GM12878 (cell line): ENCODE data around the gene CNTN4.

Source experiments
- BCLAF1 ChIP-seq: fragments of 450-650 bp; IDR thresholded peaks from 2 replicates; pipeline ENCODE4 v1.6.1; 2017; ENCODE audit warnings: antibody characterized with exemption, mild to moderate bottlenecking, moderate library complexity
- BHLHE40 ChIP-seq, 2 experiments: fragments of 450-650 bp in 1 of 2; IDR thresholded peaks; 2 replicates each; pipeline ENCODE4 v1.6.1; 2011 to 2017; ENCODE audit warnings: low read depth in 2 of 2, borderline replicate concordance in 1 of 2, improper control_type of control experiment in 1 of 2, low read length in 1 of 2, mild to moderate bottlenecking in 1 of 2
- CEBPZ ChIP-seq: fragments of 150-350 bp; IDR thresholded peaks from 2 replicates; pipeline ENCODE4 v1.6.1; 2016; ENCODE audit warnings: low read depth, low read length
- CREM ChIP-seq: IDR thresholded peaks from 2 replicates; pipeline ENCODE4 v1.6.1; 2014; ENCODE audit warnings: antibody characterized with exemption, low read depth
- CTCF ChIP-seq, 3 experiments: IDR thresholded peaks in 2 of 3; conservative IDR thresholded peaks in 1 of 3; 2 replicates each; pipeline ENCODE4 v1.5.1; 2011; ENCODE audit warnings: low read depth in 3 of 3, low read length in 3 of 3, mild to moderate bottlenecking in 3 of 3, control low read depth in 2 of 3, moderate library complexity in 2 of 3, inconsistent platforms in 1 of 3, mixed read lengths in 1 of 3; ENCODE audit not compliant: control insufficient read depth in 2 of 3, insufficient read depth in 1 of 3; ENCODE audit errors: extremely low read depth in 1 of 3
- HCFC1 ChIP-seq: fragments of 150-350 bp; IDR thresholded peaks from 2 replicates; pipeline ENCODE4 v1.6.1; 2014; ENCODE audit warnings: low read length
- HDGF ChIP-seq: fragments of 450-650 bp; IDR thresholded peaks from 2 replicates; pipeline ENCODE4 v1.6.1; 2016; ENCODE audit warnings: antibody characterized with exemption
- MXI1 ChIP-seq: fragments of 150-350 bp; IDR thresholded peaks from 2 replicates; pipeline ENCODE4 v1.6.1; 2011; ENCODE audit warnings: low read depth, mild to moderate bottlenecking, inconsistent platforms, low read length, improper control_type of control experiment
- POLR2AphosphoS5 ChIP-seq: IDR thresholded peaks from 2 replicates; pipeline ENCODE4 v1.6.1; 2011; ENCODE audit warnings: mild to moderate bottlenecking, low read length, inconsistent platforms
- RELA ChIP-seq: fragments of 450-650 bp; IDR thresholded peaks from 2 replicates; pipeline ENCODE4 v1.8.0; 2014; ENCODE audit warnings: borderline replicate concordance; ENCODE audit not compliant: partially characterized antibody
- SMC3 ChIP-seq: IDR thresholded peaks from 2 replicates; pipeline ENCODE4 v1.6.1; 2011; ENCODE audit warnings: low read length, improper control_type of control experiment, borderline replicate concordance
- TCF12 ChIP-seq: IDR thresholded peaks from 2 replicates; pipeline ENCODE4 v1.6.1; 2011; ENCODE audit warnings: low read depth, mild to moderate bottlenecking, low read length
- YY1 ChIP-seq: IDR thresholded peaks from 2 replicates; pipeline ENCODE4 v1.6.1; 2011; ENCODE audit warnings: low read depth, mild to moderate bottlenecking, low read length

GRCh38 chr3:2771193-2771592, 672.5 kb downstream of the CNTN4 start:
- TF ChIP-seq BCLAF1 (no peak), POLR2AphosphoS5 (no peak), YY1 (no peak), MXI1 (no peak), BHLHE40 (IDR thresholded peaks at IDR 0.05; ENCODE audit: borderline replicate concordance in 1 of 2, low read depth in 2 of 2, low read length in 1 of 2) (no peak), TCF12 (no peak), HCFC1 (no peak), HDGF (no peak), CTCF (IDR thresholded peaks at IDR 0.05 in 2 of 3, conservative IDR thresholded peaks at IDR 0.05 in 1 of 3; ENCODE audit: control insufficient read depth in 2 of 3, extremely low read depth in 1 of 3, insufficient read depth in 1 of 3, low read depth in 3 of 3, low read length in 3 of 3) (no peak), RELA (no peak), SMC3 (no peak), CREM (no peak), CEBPZ (no peak)
